ENCODE measurements around the gene SIGLEC9.

DNA sequence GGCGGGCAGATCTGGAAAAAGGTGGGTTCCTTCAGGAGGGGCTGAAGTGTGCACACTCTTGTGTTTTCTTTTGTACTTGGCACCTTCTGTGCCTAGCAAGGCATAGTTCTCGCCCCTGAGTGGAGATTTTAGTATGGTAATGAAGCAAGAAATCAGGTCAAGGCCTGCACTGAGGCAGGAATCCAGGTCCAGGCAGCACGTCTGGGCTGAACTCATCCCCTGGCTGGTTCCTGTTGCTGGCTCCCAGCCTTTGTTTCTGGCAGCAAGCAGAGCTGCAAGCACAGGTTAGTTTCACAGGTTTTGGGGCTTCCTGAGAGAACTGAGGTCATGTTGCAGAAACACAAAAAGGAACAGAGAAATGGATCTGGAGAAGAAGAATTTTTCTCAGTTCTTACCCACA is 38.6 kb downstream of the SIGLEC9 start:
- no peak for TF ChIP-seq EZH2 (IDR thresholded peaks at IDR 0.05; ENCODE audit: insufficient read depth, poor library complexity, severe bottlenecking)
- TF ChIP-seq EZH2phosphoT487 (IDR thresholded peaks at IDR 0.05; ENCODE audit: insufficient read depth, low read depth): no peak

All from GM23248 (cell line).